PFSK-1 (cell line): Measurements from ENCODE around the gene PSMC5.

Experiments used
- FOXP2 ChIP-seq: optimal IDR thresholded peaks from 2 replicates; pipeline ENCODE3; 2011; ENCODE audit warnings: borderline replicate concordance, control low read depth, inconsistent platforms; ENCODE audit not compliant: insufficient read depth; ENCODE audit errors: extremely low read length, extremely low read depth
- POLR2AphosphoS5 ChIP-seq: IDR thresholded peaks from 2 replicates; pipeline ENCODE4 v1.6.1; 2012; ENCODE audit warnings: low read depth, mild to moderate bottlenecking, control low read depth, low read length, moderate library complexity
- SIN3A ChIP-seq: IDR thresholded peaks from 2 replicates; pipeline ENCODE4 v1.6.1; 2012; ENCODE audit warnings: mild to moderate bottlenecking, low read length, moderate library complexity, borderline replicate concordance; ENCODE audit not compliant: insufficient read depth
- TAF1 ChIP-seq: IDR thresholded peaks from 2 replicates; pipeline ENCODE4 v1.6.1; 2012; ENCODE audit warnings: low read length, control low read depth, borderline replicate concordance; ENCODE audit not compliant: insufficient read depth
- TF ChIP-seq, protein P1 (sequence below), 2 experiments: IDR thresholded peaks; 2 replicates each; pipeline versions ENCODE4 v1.6.1 to v1.8.0; 2011 to 2012; ENCODE audit warnings: low read depth in 2 of 2, low read length in 2 of 2, control low read depth in 1 of 2, inconsistent platforms in 1 of 2, mild to moderate bottlenecking in 1 of 2, moderate library complexity in 1 of 2; ENCODE audit not compliant: insufficient read depth in 1 of 2

The PSMC5 gene

GRCh38 chr17:63805591-63805990 is 21.6 kb upstream of the PSMC5 start:
- TF ChIP-seq SIN3A, result no peak
- no peak for TF ChIP-seq FOXP2
- TF ChIP-seq POLR2AphosphoS5, result no peak
- TF ChIP-seq, protein P1, sequence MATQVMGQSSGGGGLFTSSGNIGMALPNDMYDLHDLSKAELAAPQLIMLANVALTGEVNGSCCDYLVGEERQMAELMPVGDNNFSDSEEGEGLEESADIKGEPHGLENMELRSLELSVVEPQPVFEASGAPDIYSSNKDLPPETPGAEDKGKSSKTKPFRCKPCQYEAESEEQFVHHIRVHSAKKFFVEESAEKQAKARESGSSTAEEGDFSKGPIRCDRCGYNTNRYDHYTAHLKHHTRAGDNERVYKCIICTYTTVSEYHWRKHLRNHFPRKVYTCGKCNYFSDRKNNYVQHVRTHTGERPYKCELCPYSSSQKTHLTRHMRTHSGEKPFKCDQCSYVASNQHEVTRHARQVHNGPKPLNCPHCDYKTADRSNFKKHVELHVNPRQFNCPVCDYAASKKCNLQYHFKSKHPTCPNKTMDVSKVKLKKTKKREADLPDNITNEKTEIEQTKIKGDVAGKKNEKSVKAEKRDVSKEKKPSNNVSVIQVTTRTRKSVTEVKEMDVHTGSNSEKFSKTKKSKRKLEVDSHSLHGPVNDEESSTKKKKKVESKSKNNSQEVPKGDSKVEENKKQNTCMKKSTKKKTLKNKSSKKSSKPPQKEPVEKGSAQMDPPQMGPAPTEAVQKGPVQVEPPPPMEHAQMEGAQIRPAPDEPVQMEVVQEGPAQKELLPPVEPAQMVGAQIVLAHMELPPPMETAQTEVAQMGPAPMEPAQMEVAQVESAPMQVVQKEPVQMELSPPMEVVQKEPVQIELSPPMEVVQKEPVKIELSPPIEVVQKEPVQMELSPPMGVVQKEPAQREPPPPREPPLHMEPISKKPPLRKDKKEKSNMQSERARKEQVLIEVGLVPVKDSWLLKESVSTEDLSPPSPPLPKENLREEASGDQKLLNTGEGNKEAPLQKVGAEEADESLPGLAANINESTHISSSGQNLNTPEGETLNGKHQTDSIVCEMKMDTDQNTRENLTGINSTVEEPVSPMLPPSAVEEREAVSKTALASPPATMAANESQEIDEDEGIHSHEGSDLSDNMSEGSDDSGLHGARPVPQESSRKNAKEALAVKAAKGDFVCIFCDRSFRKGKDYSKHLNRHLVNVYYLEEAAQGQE (IDR thresholded peaks at IDR 0.05; ENCODE audit: insufficient read depth in 1 of 2, low read depth in 2 of 2, low read length in 2 of 2), result no peak
- no peak for TF ChIP-seq TAF1

DNA sequence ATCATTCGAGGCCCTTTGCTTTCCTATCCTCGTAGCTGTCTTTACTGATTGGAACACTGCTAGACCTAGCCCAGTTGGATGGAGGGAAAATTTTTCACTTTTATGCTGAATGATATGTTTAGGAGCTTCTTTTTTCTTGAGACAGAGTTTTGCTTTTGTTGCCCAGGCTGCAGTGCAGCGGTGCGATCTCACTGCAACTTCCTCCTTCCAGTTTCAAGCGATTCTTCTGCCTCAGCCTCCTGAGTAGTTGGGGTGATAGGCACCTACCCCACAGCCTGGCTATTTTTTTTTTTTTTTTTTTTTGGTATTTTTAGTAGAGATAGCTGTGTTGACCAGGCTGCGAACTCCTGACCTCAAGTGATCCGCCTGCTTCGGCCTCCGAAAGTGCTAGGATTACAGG is 17.3 kb upstream of the PSMC5 start:
- TF ChIP-seq POLR2AphosphoS5, result no peak
- TF ChIP-seq, protein P1 (IDR thresholded peaks at IDR 0.05; ENCODE audit: insufficient read depth in 1 of 2, low read depth in 2 of 2, low read length in 2 of 2), result no peak
- no peak for TF ChIP-seq TAF1
- no peak for TF ChIP-seq FOXP2
- TF ChIP-seq SIN3A, result no peak

GRCh38 chr17:63816123-63816522 is 11.1 kb upstream of the PSMC5 start:
- TF ChIP-seq SIN3A (no peak), TAF1 (no peak), FOXP2 (no peak), POLR2AphosphoS5 (no peak)
- TF ChIP-seq, protein P1 (IDR thresholded peaks at IDR 0.05; ENCODE audit: insufficient read depth in 1 of 2, low read depth in 2 of 2, low read length in 2 of 2), result no peak

GRCh38 chr17:63816669-63817068 is 10.6 kb upstream of the PSMC5 start:
- TF ChIP-seq, protein P1 (IDR thresholded peaks at IDR 0.05; ENCODE audit: insufficient read depth in 1 of 2, low read depth in 2 of 2, low read length in 2 of 2), result no peak
- TF ChIP-seq TAF1, result no peak
- TF ChIP-seq FOXP2, result no peak
- TF ChIP-seq POLR2AphosphoS5, result no peak
- no peak for TF ChIP-seq SIN3A

DNA sequence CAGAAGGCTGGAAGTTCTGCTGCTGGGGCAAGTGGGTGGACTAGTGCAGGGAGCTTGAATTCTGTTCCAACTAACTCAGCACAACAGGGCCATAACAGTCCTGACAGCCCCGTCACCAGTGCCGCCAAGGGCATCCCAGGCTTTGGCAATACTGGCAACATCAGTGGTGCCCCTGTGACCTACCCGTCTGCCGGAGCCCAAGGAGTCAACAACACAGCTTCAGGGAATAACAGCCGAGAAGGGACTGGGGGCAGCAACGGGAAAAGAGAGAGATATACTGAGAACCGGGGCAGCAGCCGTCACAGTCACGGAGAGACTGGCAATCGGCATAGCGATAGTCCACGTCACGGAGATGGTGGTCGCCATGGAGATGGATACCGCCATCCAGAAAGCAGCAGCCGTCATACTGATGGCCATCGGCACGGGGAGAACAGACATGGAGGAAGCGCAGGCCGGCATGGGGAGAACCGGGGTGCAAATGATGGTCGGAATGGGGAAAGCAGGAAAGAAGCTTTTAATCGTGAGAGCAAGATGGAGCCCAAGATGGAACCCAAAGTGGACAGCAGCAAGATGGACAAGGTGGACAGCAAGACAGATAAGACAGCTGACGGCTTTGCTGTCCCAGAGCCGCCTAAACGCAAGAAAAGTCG is 9.4 kb upstream of the PSMC5 start:
- TF ChIP-seq POLR2AphosphoS5, result peak; percentile 50; the same call in 1 of the 2 replicates
- TF ChIP-seq, protein P1 (IDR thresholded peaks at IDR 0.05; ENCODE audit: insufficient read depth in 1 of 2, low read depth in 2 of 2, low read length in 2 of 2), result no peak
- TF ChIP-seq SIN3A, result no peak
